HG03521 (cell line): ENCODE data around the gene ZNF322.

ENCODE experiments used
- ATAC-seq: cut with Tn5 transposase; IDR thresholded peaks from one replicate; pipeline ENCODE4 v1.9.1; 2021; ENCODE audit warnings: mild to moderate bottlenecking, moderate library complexity; ENCODE audit not compliant: unreplicated experiment

The ZNF322 gene

GRCh38 chr6:26592649-26593048 lies 66.9 kb downstream of the ZNF322 start:
- no peak for ATAC-seq

DNA sequence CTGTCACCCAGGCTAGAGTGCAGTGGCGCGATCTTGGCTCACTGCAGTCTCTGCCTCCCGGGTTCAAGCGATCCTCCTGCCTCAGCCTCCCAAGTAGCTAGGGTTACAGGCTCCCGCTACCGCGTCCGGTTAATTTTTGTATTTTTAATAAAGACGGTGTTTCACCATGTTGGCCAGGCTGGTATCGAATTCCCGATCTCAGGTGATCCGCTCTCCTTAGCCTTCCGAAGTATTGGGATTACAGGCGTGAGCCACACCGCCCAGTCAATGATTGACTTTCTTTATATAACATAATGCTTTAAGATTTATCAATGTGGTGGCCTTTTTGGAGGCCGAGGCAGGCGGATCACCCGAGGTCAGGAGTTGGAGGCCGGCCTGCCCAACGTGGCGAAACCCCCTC lies 70.6 kb downstream of the ZNF322 start:
- no peak for ATAC-seq
